GM23338 (cell line): ENCODE results near the gene ZCCHC14. TPM values are rescaled to one million over a fixed set of nuclear protein-coding genes. Genes with fewer than 3 reads are reported as not detected.
"Not testable (repeated sequence)": the region's sequence is repeated elsewhere in the genome, so short reads cannot be mapped to it uniquely, and the experiment has no call there.

Source experiments
- ATAC-seq: fragments of 200-7000 bp; cut with Tn5 transposase; 3 replicates; pipeline ENCODE4 v1.9.1; 2020
- DNase-seq: peaks from one replicate; pipeline ENCODE4 v3.0.0-alpha.2; 2015; ENCODE audit warnings: low spot score
- H2AFZ ChIP-seq: fragments of 200-600 bp; sonication (generic); 2 replicates; pipeline ENCODE4 v1.8.0; 2016; ENCODE audit warnings: antibody characterized with exemption, mild to moderate bottlenecking, moderate library complexity
- H3F3A ChIP-seq: fragments of 200-600 bp; sonication (generic); replicated peaks from 2 replicates; pipeline ENCODE4 v1.8.0; 2017; ENCODE audit warnings: antibody characterized with exemption, mixed run types, low read depth
- H3K27ac ChIP-seq: fragments of 200-600 bp; sonication (generic); 2 replicates; pipeline ENCODE4 v1.6.1; 2016; ENCODE audit warnings: low read depth
- H3K27me3 ChIP-seq: fragments of 200-600 bp; sonication (generic); 2 replicates; pipeline ENCODE4 v1.8.0; 2016; ENCODE audit warnings: mild to moderate bottlenecking, mixed run types, moderate library complexity; ENCODE audit not compliant: insufficient read depth
- H3K36me3 ChIP-seq: fragments of 200-600 bp; sonication (generic); 2 replicates; pipeline ENCODE4 v1.8.0; 2016; ENCODE audit warnings: mild to moderate bottlenecking; ENCODE audit not compliant: insufficient read depth
- H3K4me1 ChIP-seq: fragments of 200-600 bp; sonication (generic); 2 replicates; pipeline ENCODE4 v1.8.0; 2016; ENCODE audit warnings: mild to moderate bottlenecking, moderate library complexity; ENCODE audit not compliant: insufficient read depth
- H3K4me2 ChIP-seq: fragments of 200-600 bp; sonication (generic); 2 replicates; pipeline ENCODE4 v1.7.1; 2017; ENCODE audit warnings: mixed run types
- H3K4me3 ChIP-seq: fragments of 200-600 bp; sonication (generic); 2 replicates; pipeline ENCODE4 v1.6.1; 2016; ENCODE audit warnings: mixed run types
- H3K79me2 ChIP-seq: fragments of 200-600 bp; sonication (generic); replicated peaks from 2 replicates; pipeline ENCODE4 v1.8.0; 2017; ENCODE audit warnings: mild to moderate bottlenecking; ENCODE audit not compliant: insufficient read depth
- H3K9me2 ChIP-seq: fragments of 200-600 bp; sonication (generic); 2 replicates; pipeline ENCODE4 v1.8.0; 2017; ENCODE audit not compliant: insufficient read depth
- H4K20me1 ChIP-seq: fragments of 200-600 bp; sonication (generic); replicated peaks from 2 replicates; pipeline ENCODE4 v1.8.0; 2017; ENCODE audit warnings: mild to moderate bottlenecking; ENCODE audit not compliant: insufficient read depth
- H3K27ac Mint-ChIP-seq: 2 replicates; pipeline ENCODE4 v1.8.0; 2020; ENCODE audit warnings: inconsistent platforms, mild to moderate bottlenecking, moderate library complexity, mixed read lengths
- H3K27me3 Mint-ChIP-seq: 3 replicates; pipeline ENCODE4 v1.8.0; 2022; ENCODE audit warnings: low read depth, mild to moderate bottlenecking, moderate library complexity, mixed read lengths, inconsistent platforms; ENCODE audit not compliant: insufficient read depth, poor library complexity
- H3K36me3 Mint-ChIP-seq: 3 replicates; pipeline ENCODE4 v1.8.0; 2021; ENCODE audit warnings: low read depth, mild to moderate bottlenecking, inconsistent platforms, moderate library complexity, mixed read lengths
- H3K4me1 Mint-ChIP-seq: 3 replicates; pipeline ENCODE4 v1.8.0; 2020; ENCODE audit warnings: mild to moderate bottlenecking, inconsistent platforms, mixed read lengths
- H3K4me3 Mint-ChIP-seq: 3 replicates; pipeline ENCODE4 v1.8.0; 2021; ENCODE audit warnings: moderate library complexity, mild to moderate bottlenecking, inconsistent platforms, mixed read lengths
- H3K9me3 Mint-ChIP-seq: 3 replicates; pipeline ENCODE4 v1.8.0; 2020; ENCODE audit warnings: moderate library complexity, mild to moderate bottlenecking, inconsistent platforms, mixed read lengths
- EZH2phosphoT487 ChIP-seq: fragments of 200-600 bp; sonication (generic); IDR thresholded peaks from one replicate; pipeline ENCODE4 v1.8.1; 2018; ENCODE audit warnings: antibody characterized with exemption; ENCODE audit not compliant: unreplicated experiment
- ZNF331 ChIP-seq: fragments of 250-450 bp; sonication (Bioruptor Pico); IDR thresholded peaks from 2 replicates; pipeline ENCODE4 v1.5.0; 2020; ENCODE audit warnings: low read depth, mild to moderate bottlenecking, moderate library complexity
- ZNF462 ChIP-seq: fragments of 250-450 bp; sonication (Bioruptor Pico); IDR thresholded peaks from 2 replicates; pipeline ENCODE4 v1.5.0; 2020; ENCODE audit warnings: mild to moderate bottlenecking, moderate library complexity
- polyA plus RNA-seq: library from polyadenylated mRNA; unstranded; fragments of >200 nt; fragmentation: Nextera tagmentation; extraction: Ambion mirVana; gene quantifications from 2 replicates; pipeline ENCODE4 v1.2.1, GENCODE V29; 2016
- total RNA-seq: library from RNA; depleted of rRNA; stranded (reverse); fragments of >200 nt; shearing (Covaris generic); gene quantifications from 2 replicates; pipeline ENCODE4 v1.2.3, GENCODE V29; 2014

The ZCCHC14 gene
- total and polyA plus RNA-seq, 2 experiments from 2014 or later = 6.8 to 22.4 TPM

- H3K27me3 Mint-ChIP-seq = peaks cover 11% of the 10 kb centered on the region
- not testable (repeated sequence) for H3K27me3 ChIP-seq, H3K27ac ChIP-seq, H3K79me2 ChIP-seq, H3K4me2 ChIP-seq, H4K20me1 ChIP-seq, H3K9me3 Mint-ChIP-seq, H3K36me3 ChIP-seq, H3K4me3 ChIP-seq, H3K36me3 Mint-ChIP-seq, H3F3A ChIP-seq, H3K4me1 ChIP-seq, H2AFZ ChIP-seq, H3K9me2 ChIP-seq, H3K27ac Mint-ChIP-seq, H3K4me3 Mint-ChIP-seq, H3K4me1 Mint-ChIP-seq
- ATAC-seq (peak; percentile 34; the same call in 2 of the 3 replicates), DNase-seq (peak; percentile 38)
Measured at GRCh38 chr16:87519170-87519569, 26.3 kb upstream of the ZCCHC14 start.

- ATAC-seq, H3K4me3 Mint-ChIP-seq, H3K4me3 ChIP-seq, H3K36me3 ChIP-seq, H3F3A ChIP-seq, H3K36me3 Mint-ChIP-seq, H3K9me3 Mint-ChIP-seq, H3K27ac ChIP-seq, H3K9me2 ChIP-seq, H3K4me1 Mint-ChIP-seq, H2AFZ ChIP-seq, H3K79me2 ChIP-seq, H3K27ac Mint-ChIP-seq, H3K4me1 ChIP-seq, H3K4me2 ChIP-seq, H4K20me1 ChIP-seq, DNase-seq, H3K27me3 ChIP-seq: not testable (repeated sequence)
- H3K27me3 Mint-ChIP-seq = peaks cover 11% of the 10 kb centered on the region
Measured at GRCh38 chr16:87518430-87519051, 25.7 kb upstream of the ZCCHC14 start.

GRCh38 chr16:87517610-87518429 is 25.0 kb upstream of the ZCCHC14 start:
- not testable (repeated sequence) for ATAC-seq, H3K36me3 ChIP-seq, H3K27ac ChIP-seq, H3K4me2 ChIP-seq, H3K4me3 Mint-ChIP-seq, H3K36me3 Mint-ChIP-seq, H3K9me2 ChIP-seq, DNase-seq, H3K9me3 Mint-ChIP-seq, H3F3A ChIP-seq, H3K4me1 ChIP-seq, H3K27me3 ChIP-seq, H4K20me1 ChIP-seq, H3K79me2 ChIP-seq, H3K4me3 ChIP-seq, H3K4me1 Mint-ChIP-seq, H2AFZ ChIP-seq, H3K27ac Mint-ChIP-seq
- peaks cover 11% of the 10 kb centered on the region for H3K27me3 Mint-ChIP-seq

- Mint-ChIP-seq H3K4me3 (no peak overlapping the region), H3K9me3 (no peaks in the 10 kb centered on the region), H3K27me3 (peaks cover 11% of the 10 kb centered on the region), H3K36me3 (no peaks in the 10 kb centered on the region), H3K4me1 (peaks cover 10% of the 10 kb centered on the region), H3K27ac (no peak overlapping the region)
- H3K36me3 ChIP-seq = no peaks in the 10 kb centered on the region
- no peak for DNase-seq
- H3K27ac ChIP-seq = no peak overlapping the region
- H3K27me3 ChIP-seq = no peaks in the 10 kb centered on the region
- no peak overlapping the region for H3K4me2 ChIP-seq
- no peak overlapping the region for H2AFZ ChIP-seq
- no peaks in the 10 kb centered on the region for H3K9me2 ChIP-seq
- H3K79me2 ChIP-seq = no peaks in the 10 kb centered on the region
- no peaks in the 10 kb centered on the region for H4K20me1 ChIP-seq
- ATAC-seq = no peak
- H3K4me3 ChIP-seq = no peak overlapping the region
- H3K4me1 ChIP-seq = no peaks in the 10 kb centered on the region
- H3F3A ChIP-seq = no peaks in the 10 kb centered on the region
- TF ChIP-seq ZNF331 = no peak
- no peak for TF ChIP-seq EZH2phosphoT487
- no peak for TF ChIP-seq ZNF462 (CRISPR knock-in tag)
Measured at GRCh38 chr16:87516361-87516760, 23.5 kb upstream of the ZCCHC14 start.
